Osteoblast (primary cell): Measurements from ENCODE around the gene CSTB. TPM values are rescaled to one million over a fixed set of nuclear protein-coding genes. Genes with fewer than 3 reads are reported as not detected.

Source experiments
- DNase-seq: peaks from one replicate; pipeline ENCODE4 v3.0.0; 2011; ENCODE audit warnings: low spot score, mixed read lengths; ENCODE audit not compliant: insufficient read length; ENCODE audit errors: missing footprints
- H2AFZ ChIP-seq: 2 replicates; pipeline ENCODE4 v1.6.0; 2011; ENCODE audit warnings: mild to moderate bottlenecking, low read length
- H3K27ac ChIP-seq: 2 replicates; pipeline ENCODE4 v1.5.1; 2011; ENCODE audit warnings: mild to moderate bottlenecking, low read depth, low read length, moderate library complexity
- H3K27me3 ChIP-seq: 2 replicates; pipeline ENCODE4 v1.6.0; 2012; ENCODE audit warnings: mild to moderate bottlenecking, control low read depth, inconsistent platforms, low read length, moderate library complexity; ENCODE audit not compliant: insufficient read depth
- H3K36me3 ChIP-seq: 2 replicates; pipeline ENCODE4 v1.5.1; 2011; ENCODE audit warnings: mild to moderate bottlenecking, low read length, control low read depth, moderate library complexity; ENCODE audit not compliant: insufficient read depth
- H3K4me1 ChIP-seq: 2 replicates; pipeline ENCODE4 v1.5.1; 2011; ENCODE audit warnings: mild to moderate bottlenecking, low read length, control low read depth, moderate library complexity; ENCODE audit not compliant: insufficient read depth
- H3K4me2 ChIP-seq: 2 replicates; pipeline ENCODE4 v1.6.0; 2011; ENCODE audit warnings: mild to moderate bottlenecking, low read length; ENCODE audit not compliant: insufficient read depth
- H3K4me3 ChIP-seq: fragments of 200-600 bp; sonication (generic); 3 replicates; pipeline ENCODE4 v1.5.1; 2012; ENCODE audit warnings: mild to moderate bottlenecking, low read length, inconsistent platforms; ENCODE audit not compliant: insufficient read depth
- H3K79me2 ChIP-seq: 2 replicates; pipeline ENCODE4 v1.6.0; 2012; ENCODE audit warnings: mild to moderate bottlenecking, low read length, control low read depth, inconsistent platforms; ENCODE audit not compliant: insufficient read depth
- H3K9me3 ChIP-seq: 2 replicates; pipeline ENCODE4 v1.5.1; 2011; ENCODE audit warnings: low read depth, low read length, control low read depth
- H4K20me1 ChIP-seq: 2 replicates; pipeline ENCODE4 v1.6.0; 2012; ENCODE audit warnings: mild to moderate bottlenecking, low read length, control low read depth; ENCODE audit not compliant: insufficient read depth
- total RNA-seq: library from RNA; depleted of rRNA; stranded (reverse); fragments of >200 nt; gene quantifications from 2 replicates; pipeline ENCODE4 v1.2.3, GENCODE V29; 2012
- TF ChIP-seq, protein P1 (sequence below): IDR thresholded peaks from 2 replicates; pipeline ENCODE4 v1.5.1; 2011; ENCODE audit warnings: mild to moderate bottlenecking, low read depth, low read length, moderate library complexity; ENCODE audit errors: extremely low read depth

The CSTB gene
- total RNA-seq, 1 donor = 14.8 TPM

DNA sequence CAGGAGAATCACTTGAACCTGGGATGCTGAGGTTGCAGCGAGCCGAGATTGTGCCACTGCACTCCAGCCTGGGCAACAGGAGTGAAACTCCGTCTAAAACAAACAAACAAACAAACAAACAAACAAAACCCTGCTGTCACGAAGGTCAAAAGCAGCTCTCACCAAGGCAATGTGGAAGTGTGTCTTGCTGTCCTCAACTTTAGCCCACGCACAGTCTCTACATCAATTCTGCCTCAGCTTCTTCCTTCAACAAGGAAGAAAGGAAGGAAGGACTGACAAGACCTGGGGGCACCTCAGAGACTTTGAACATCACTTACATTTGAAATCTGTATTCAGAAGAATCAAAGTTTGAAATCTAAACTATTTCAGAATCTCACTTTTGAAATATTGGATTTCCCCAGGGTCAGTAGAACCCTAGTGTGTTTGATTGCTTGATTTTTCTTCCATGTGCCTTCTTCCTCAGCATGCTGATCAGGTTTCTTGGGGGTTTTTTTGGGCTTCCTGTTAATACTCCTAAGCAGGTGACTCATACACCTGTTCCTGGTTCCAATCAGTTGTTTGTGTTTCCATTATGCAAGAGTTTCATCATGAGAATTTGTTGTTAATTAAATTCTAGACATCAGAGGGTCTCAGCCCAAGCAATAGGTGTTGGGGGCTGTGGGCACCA is 6.5 kb upstream of the CSTB start:
- TF ChIP-seq, protein P1, sequence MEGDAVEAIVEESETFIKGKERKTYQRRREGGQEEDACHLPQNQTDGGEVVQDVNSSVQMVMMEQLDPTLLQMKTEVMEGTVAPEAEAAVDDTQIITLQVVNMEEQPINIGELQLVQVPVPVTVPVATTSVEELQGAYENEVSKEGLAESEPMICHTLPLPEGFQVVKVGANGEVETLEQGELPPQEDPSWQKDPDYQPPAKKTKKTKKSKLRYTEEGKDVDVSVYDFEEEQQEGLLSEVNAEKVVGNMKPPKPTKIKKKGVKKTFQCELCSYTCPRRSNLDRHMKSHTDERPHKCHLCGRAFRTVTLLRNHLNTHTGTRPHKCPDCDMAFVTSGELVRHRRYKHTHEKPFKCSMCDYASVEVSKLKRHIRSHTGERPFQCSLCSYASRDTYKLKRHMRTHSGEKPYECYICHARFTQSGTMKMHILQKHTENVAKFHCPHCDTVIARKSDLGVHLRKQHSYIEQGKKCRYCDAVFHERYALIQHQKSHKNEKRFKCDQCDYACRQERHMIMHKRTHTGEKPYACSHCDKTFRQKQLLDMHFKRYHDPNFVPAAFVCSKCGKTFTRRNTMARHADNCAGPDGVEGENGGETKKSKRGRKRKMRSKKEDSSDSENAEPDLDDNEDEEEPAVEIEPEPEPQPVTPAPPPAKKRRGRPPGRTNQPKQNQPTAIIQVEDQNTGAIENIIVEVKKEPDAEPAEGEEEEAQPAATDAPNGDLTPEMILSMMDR = no peak
- H3K4me3 ChIP-seq = no peak overlapping the region
- no peak overlapping the region for H3K4me2 ChIP-seq
- H3K27me3 ChIP-seq = no peaks in the 10 kb centered on the region
- no peak overlapping the region for H3K27ac ChIP-seq
- DNase-seq = no peak
- H3K9me3 ChIP-seq = no peaks in the 10 kb centered on the region
- no peaks in the 10 kb centered on the region for H3K79me2 ChIP-seq
- H3K4me1 ChIP-seq = no peaks in the 10 kb centered on the region
- no peaks in the 10 kb centered on the region for H3K36me3 ChIP-seq
- no peak overlapping the region for H2AFZ ChIP-seq
- H4K20me1 ChIP-seq = no peaks in the 10 kb centered on the region

DNA sequence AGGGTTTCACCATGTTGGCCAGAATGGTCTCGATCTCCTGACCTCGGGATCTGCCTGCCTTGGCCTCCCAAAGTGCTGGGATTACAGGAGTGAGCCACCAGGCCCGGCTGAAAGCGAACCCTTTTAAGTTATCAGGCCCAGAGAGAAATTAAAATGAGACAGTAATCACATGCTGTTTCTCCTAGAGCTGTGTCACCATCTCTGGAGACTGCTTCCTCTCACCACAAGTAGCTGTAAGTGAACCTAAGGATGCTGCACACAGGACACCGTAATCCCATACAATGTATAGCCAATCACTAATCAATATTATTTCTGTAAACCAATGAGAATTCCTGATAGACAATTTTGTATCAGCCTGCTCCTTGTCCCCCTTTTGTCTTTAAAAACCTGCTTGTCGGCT is 5.7 kb upstream of the CSTB start:
- TF ChIP-seq, protein P1 = no peak
- Histone ChIP-seq H3K4me2 (no peak overlapping the region), H3K9me3 (no peaks in the 10 kb centered on the region), H3K27me3 (no peaks in the 10 kb centered on the region), H3K4me1 (no peaks in the 10 kb centered on the region), H3K79me2 (no peaks in the 10 kb centered on the region), H3K4me3 (no peak overlapping the region), H2AFZ (no peak overlapping the region), H3K36me3 (no peaks in the 10 kb centered on the region), H4K20me1 (no peaks in the 10 kb centered on the region), H3K27ac (no peak overlapping the region)
- no peak for DNase-seq

- DNase-seq = no peak
- H3K4me2 ChIP-seq = no peak overlapping the region
- H3K79me2 ChIP-seq = peaks cover 15% of the 10 kb centered on the region
- H3K9me3 ChIP-seq = no peaks in the 10 kb centered on the region
- no peaks in the 10 kb centered on the region for H3K36me3 ChIP-seq
- no peaks in the 10 kb centered on the region for H3K27me3 ChIP-seq
- no peak overlapping the region for H2AFZ ChIP-seq
- TF ChIP-seq, protein P1 = no peak
- H4K20me1 ChIP-seq = peaks cover 7% of the 10 kb centered on the region
- no peak overlapping the region for H3K27ac ChIP-seq
- H3K4me1 ChIP-seq = peaks cover 8% of the 10 kb centered on the region
- no peak overlapping the region for H3K4me3 ChIP-seq
Observed at GRCh38 chr21:43779660-43780059, 3.6 kb upstream of the CSTB start.

GRCh38 chr21:43778469-43779335 is 2.6 kb upstream of the CSTB start:
- peak overlapping the region; percentile 28 for H2AFZ ChIP-seq
- TF ChIP-seq, protein P1 = no peak
- H3K4me2 ChIP-seq = no peak overlapping the region
- H4K20me1 ChIP-seq = peaks cover 10% of the 10 kb centered on the region
- no peak overlapping the region for H3K27ac ChIP-seq
- no peak overlapping the region for H3K4me3 ChIP-seq
- H3K36me3 ChIP-seq = no peaks in the 10 kb centered on the region
- H3K79me2 ChIP-seq = peaks cover 23% of the 10 kb centered on the region
- no peaks in the 10 kb centered on the region for H3K27me3 ChIP-seq
- H3K9me3 ChIP-seq = no peaks in the 10 kb centered on the region
- peaks cover 8% of the 10 kb centered on the region for H3K4me1 ChIP-seq
- no peak for DNase-seq
